ENCODE measurements around the gene SND1.

SND1 gene

DNA sequence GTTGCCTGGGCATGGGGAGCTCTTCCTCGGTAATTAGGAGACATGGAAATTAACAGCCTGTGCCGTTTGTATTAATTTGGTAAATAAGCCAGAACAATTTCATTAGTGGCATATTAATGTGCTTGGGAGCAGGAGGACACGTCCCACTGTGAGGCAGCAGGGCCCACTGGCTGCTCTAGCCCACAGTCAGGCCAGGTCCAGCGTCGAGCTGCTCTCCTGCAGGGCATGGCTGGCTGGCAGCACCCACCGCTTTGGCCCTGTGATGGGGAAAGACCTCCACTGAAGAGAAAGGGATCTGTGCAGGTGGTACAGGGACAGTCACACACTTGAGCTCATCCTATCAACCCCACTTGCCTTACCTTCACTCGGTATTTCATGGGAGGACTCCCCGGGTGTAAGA, 416.8 kb downstream of the SND1 start:
- DNase-seq (ENCODE audit: low read depth, low spot score) = no peak

DNA sequence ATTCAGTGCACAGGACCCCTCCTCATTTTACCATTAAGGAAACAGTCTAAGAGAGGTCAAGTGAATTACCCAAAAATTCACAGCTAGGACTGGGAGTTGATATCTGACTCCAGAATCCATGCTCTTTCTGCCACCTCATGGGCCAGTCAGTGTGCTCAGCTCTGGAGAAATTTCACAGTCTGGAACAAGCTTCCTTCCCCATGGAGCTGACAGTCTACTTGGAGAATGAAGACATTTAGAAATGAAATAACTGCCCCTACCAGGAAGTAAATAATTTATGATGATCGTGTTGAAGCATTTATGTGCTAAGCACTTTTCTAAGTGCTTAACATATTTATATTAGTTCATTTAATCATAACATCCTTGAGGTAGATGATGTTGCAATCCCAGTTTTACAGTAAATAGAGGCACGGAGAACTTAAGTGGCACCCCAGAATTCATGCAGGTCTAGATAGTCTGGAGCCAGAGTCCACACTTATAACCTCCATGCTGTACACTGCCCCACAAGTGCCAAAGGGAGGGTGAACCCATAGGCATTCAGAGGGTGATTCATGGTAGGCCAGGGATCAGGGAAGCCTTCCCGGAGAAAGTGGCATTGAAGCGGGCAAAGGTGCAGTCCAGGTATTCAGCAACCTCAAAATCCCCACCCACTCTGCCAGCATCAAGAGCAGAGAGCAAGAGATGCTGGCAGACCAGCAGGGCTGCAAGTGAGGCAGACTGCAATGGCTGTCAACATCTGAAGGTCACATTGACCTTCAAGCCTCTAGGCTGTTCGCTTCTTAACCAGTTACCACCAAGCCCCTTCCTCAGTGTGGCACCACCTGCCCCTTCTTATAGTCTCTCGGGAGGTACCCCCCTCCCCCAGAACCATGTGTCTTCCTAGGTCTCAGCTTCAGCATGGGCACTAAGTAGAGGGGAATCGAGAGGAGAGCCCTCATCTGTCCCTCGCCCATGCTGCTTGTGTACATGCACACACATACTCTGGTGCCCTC, 417.7 kb downstream of the SND1 start:
- no peak for DNase-seq (ENCODE audit: low read depth, low spot score)

DNA sequence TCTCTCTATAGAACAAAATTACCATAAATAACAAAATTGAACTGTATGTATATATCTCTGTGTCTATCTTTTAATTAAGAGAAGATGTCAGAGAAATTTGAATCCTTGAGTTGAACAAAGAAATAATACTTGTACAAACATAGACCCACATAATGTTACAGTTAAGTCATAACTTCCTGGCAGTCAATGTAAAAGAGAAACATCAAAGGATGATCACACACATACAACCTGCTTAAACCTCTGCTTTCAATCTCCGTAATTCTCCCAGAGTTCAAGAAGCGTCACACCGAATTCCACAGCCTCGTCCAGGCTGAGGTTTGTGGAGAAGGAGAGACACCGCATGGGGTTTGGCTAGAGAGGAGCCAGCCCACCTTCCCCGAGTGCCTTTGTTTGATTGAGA, 419.4 kb downstream of the SND1 start:
- DNase-seq (ENCODE audit: low read depth, low spot score) = no peak

DNA sequence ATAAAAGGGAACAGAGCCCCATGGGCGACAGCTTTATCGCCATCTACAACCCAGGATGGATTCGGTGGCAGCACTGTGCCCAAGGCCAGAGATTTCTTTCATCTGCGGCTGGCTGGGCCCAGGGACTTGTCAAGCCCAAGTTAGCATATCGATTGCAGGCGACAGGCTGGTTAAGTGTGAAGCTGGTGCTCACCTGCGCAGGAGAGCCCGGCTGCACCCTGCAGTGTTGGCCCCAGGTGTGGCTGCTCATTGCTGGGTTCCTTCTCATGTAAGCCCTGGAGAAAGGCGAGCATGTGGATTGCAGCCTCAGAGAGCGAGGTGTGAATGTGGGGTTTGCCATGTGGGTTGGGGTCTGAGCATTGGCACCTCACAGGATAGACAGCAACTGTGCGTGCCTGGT, 419.8 kb downstream of the SND1 start:
- DNase-seq (ENCODE audit: low read depth, low spot score) = no peak

DNA sequence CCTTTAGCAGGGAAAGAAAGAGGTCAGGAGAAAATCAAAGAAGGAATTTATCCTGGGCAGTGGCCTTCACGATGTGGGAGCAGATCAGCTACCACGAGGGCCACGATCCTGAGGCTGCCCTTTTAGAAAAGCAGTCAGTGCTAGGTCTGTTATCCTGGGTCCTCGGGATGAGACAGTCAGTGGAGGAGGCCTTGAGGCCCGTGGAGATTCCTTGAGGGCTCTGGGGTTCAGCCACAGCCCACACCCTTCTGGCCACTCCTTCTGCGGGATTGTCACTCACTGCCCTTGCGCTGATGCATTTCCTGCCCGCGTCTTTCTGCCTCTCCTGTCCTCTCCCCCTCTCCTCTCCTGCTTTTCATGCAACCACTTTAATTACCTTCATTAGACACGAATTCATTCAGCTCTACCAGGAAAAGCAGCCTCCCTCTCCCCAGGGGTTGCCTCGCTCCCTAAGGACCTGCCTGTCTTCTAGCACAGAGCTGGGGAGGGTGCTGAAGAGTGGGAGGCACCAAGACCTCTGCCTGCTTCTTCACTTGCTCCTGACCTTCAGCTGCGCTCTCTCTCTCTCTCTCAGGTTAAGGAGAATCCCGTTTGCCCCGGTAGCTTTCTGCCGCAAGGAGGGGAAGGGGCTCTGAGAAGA, 421.8 kb downstream of the SND1 start:
- DNase-seq (ENCODE audit: low read depth, low spot score) = no peak

DNA sequence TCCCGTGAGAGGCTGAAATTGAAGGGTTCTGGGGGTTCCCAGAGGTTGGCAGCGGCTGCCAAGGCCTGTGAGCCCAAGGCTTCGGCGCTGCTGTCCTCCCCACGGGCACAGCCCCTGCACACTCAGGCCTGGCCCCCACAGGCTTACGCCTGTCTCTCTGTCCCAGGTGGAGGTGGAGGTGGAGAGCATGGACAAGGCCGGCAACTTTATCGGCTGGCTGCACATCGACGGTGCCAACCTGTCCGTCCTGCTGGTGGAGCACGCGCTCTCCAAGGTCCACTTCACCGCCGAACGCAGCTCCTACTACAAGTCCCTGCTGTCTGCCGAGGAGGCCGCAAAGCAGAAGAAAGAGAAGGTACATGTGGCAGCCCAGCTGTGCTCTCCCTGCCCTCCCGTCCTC, 422.3 kb downstream of the SND1 start:
- DNase-seq (ENCODE audit: low read depth, low spot score) = no peak

DNA sequence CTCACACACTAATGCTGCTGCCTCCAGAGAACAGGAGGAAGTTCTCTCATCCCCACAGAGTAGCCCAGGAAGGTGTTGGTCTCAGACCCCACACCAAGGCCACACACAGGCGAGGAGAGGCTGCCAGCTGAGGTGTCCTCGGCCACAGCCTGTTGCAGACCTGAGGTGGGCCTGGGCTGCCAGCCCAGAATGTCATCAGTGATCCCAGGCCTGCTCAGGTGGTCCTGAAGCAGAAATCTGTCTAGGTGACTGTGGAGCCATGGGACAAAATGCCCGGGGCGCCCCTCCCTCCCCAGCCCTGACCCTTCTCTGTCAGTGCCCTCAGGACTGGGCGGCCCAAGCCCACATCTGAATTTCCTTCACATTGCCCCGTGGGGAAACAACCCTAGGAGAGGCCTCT, 422.7 kb downstream of the SND1 start:
- DNase-seq (ENCODE audit: low read depth, low spot score) = no peak

DNA sequence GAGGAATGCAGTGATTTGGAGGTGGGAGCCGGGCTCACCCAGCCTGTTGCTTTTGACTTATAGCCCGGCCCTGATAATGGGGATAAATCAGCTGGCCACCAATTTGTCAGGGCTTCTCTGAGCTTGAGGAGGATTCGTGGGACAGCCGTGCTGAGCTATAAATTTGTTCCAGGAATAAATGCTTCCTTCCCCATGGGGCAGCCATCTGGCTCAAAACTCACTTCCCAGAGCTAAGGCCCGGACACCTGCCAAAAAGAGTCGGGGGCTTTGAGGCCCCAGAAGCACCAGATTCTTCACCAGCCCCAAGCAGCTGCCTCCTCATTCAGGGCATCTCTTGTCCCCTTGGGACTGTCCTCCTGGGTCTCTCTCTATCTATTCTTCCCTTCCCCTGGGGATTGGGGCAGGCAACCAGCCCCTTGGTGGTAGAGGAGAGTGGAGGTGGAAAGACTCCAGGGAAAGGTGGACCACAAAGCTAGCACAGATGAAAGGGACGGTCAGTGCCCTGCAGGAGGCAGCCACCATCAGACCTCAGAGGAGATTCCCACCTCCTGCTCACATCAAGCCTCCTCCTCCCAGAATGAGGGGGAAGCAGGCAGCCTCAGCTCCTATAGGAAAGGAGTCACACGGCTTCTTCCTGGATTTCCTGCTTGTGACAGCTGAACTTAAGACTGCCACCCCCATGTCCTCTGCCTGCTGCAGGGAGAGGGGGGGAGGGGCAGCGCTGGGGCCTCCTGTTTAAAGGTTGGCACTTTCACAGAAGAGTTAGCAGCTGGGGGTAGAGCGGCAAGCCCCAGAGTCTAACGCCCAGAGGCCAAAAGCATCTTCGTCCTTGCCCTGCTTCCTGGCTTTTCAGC, 423.5 kb downstream of the SND1 start:
- no peak for DNase-seq (ENCODE audit: low read depth, low spot score)

DNA sequence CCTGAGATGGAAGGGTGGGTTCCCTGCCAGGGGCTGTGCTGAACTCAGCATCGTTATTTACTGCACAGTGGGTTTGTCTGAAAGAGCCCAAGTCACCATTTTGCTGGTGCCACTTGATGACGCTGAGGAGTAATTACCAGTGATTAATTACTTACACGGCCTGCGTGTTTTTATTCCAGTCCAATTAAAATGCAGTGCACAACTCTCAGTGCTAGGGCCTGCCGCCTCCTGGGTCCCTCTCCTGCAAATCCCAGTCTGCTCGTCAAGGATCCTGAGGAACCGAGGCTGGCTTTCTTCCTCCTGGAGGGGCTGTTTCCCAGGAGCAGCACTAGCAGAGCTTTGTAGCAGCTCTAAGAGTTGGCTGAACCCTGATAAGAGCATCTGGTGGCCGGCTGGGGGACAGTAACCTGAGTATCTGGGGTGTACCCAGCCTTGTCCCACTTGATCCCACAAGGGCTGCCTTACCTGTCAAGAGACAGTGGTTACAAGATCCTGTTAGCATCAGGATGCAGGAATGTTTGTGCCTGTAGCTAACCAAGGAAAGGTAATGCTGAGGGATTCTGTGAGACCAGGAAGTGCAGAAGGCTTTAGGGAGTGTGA, 424.3 kb downstream of the SND1 start:
- no peak for DNase-seq (ENCODE audit: low read depth, low spot score)

DNA sequence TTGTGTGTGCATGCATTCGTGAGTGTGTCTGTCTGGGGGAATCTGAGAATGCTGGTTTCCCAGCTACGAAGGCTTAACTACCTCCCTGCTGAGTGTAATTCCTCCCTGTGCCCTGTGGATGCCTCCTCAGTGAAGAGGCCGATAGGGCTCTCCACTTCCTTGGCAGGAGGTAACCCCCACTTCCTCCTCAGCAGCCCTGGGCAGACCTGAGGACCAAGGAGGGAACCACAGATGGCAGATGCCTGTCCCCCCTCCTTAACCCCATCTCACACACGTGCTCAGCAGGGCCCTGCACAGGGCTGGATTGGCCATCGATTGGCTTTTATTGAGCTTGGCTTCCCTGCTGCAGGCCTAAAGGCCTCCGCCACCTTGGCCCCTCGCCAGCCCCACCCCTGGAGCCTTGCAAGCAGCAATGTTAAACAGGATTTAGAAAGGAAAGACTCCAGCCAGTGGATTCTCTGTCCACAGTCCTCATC, 424.8 kb downstream of the SND1 start:
- DNase-seq (ENCODE audit: low read depth, low spot score) = no peak

DNA sequence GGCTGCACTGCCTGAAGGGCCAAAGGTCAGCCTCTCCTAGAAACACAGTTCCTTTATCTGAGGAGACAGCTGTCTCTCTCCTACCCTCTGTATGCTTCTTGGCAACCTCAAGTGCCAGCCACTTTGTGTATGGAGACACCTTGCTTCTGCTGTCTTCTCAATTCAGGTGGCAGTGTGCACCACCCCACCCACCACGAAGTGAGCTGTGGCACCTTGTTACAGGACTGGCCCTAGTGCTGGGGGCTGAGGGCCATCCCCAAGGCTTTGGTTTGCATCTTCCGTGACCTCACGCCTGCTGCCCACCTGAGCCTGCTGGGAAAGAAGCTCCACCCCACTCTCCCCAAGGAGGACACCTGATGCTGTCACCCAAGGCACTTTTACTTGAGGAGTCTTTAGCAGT, 426.3 kb downstream of the SND1 start:
- no peak for DNase-seq (ENCODE audit: low read depth, low spot score)

DNA sequence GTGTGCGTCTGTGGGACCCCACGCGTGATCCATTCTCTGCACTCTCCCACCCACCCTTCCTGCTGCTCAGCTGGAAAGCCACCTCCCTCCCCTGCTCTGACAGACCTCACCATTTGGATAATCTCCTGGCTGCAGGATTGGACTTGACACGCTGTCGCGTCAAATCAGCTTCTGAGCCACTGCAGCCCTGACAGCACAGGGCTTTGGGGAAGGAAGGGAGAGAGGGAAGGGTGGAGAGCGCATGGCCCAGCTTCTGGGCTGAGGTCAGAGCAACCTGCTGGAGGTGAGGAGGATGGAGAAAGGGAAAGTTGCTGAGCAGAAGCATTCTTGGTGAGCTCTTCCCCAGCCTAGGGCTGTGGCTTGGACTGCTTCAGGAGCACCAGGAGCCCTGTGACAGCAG, 428.2 kb downstream of the SND1 start:
- DNase-seq (ENCODE audit: low read depth, low spot score) = no peak

DNA sequence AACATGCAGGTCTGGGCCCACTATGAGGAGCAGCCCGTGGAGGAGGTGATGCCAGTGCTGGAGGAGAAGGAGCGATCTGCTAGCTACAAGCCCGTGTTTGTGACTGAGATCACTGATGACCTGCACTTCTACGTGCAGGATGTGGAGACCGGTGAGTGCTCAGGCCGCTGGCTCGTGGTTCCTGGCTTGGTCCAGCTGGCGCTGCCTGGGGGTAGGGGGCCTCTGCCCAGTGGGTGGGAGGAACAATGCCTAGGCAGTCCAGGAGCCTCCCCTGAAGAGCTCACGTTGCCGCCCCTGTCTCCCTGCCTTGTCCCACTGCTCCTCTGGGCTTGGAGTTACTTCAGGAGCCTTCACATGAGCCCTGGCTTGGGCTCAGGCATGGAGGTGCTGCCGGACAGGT, 429.4 kb downstream of the SND1 start:
- DNase-seq (ENCODE audit: low read depth, low spot score) = no peak

DNA sequence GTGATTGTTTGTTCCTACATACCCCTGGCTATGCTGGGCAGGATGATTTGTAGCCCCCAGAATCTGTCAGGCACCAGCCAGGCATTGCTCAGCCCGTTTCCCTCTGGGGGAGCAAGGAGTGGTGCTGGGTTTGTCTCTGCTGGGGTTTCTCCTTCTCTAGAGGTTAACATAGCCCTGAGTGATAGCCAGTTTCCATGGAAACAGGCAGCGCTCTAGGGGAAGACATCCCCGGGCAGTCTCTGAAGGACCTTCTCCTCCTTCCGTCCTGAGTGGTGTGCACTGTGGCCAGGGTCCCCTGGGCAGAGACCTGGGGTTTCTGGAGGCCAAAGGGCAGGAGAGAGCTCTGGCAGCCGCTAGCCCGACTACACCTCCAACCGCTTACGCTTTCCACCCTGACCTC, 429.8 kb downstream of the SND1 start:
- no peak for DNase-seq (ENCODE audit: low read depth, low spot score)

DNA sequence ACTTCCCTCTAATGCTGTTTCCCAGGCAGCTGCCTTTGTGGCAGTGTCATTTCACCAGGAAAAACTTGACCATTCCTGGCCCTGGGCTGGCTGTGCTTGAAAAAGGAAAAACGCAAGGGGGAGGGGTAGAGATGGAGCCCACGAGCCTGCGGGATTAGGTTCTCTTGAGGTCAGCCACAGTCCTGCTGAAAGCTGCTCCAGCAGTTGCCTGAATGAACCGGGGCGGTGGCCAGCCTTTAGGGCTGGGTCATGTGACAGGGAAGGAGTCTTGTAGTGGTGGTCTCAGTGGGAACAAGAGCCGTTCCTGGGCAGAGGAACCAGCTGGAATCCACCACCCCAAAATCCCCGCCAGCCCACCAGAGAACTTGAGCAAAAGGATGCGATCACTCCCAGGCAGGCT, 430.4 kb downstream of the SND1 start:
- DNase-seq (ENCODE audit: low read depth, low spot score) = no peak

DNA sequence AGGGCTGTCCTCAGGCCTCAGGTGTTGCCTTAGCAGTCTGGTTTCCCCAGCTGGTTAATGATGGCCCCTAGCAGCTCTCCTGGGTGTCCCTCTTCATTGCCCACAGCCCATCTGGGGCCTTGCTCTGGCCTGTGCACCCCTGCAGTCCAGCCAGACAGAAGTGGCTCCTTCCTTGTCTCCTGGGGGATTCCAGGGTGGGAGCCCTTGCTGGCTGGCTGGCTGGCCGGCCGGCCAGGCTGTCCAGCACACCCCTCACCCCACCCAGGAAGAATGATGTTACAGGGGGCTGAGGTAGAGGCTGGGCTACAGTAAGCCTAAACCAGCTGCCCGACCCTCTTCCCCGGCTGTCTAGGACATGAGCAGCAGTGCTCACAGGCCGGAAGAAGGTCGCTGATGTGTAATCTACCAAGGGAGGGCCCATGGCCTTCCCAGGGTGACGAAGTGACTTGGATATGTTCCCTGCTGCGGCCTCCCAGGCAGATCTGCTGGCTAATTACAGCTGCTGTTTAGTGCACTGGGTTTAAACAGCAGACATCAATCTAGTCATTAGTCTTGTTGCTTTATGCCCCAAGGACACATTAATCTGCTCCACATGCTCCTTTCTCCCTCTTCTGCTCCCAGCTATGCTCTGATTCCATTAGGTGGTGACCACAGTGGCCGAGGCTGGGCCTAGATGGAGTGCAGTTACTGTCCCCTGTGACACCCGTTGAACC, 433.1 kb downstream of the SND1 start:
- DNase-seq (ENCODE audit: low read depth, low spot score) = no peak

DNA sequence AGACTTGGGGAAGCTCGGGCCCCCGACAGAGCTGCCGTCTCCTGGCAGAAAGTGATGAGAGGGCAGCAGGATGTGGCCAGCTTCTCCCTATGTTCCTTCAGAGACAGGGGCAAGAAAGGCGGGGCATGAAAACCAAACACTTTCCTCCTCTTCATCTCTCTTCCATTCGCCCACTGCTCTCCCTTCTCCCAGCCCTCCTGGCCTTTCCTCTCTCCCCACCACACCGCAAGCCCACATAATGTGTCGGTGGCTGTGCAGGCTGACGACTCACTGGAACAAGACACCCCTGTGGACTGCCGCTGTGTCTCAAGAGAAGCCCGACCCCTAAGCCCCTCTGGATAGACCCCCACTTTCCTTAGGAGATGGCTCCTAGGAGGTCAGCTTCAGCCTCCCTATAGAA, 438.5 kb downstream of the SND1 start:
- no peak for DNase-seq (ENCODE audit: low read depth, low spot score)

DNA sequence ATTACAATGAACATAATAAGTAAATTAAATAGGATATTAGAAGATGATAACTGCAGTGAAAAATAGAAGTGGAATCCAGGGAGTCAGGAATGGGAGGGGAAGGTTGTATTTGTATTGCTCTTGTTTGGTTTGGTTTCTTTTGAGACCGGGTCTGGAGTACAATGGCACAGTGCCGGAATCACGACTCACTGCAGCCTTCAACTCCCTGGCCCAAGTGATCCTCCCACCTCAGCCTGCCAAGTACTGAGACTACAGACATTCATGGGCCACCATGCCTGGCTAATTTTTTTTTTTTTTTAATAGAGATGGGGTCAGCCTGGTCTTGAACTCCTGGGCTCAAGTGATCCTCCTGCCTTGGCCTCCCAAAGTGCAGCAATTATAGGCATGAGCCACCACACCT, 439.1 kb downstream of the SND1 start:
- no peak for DNase-seq (ENCODE audit: low read depth, low spot score)

DNA sequence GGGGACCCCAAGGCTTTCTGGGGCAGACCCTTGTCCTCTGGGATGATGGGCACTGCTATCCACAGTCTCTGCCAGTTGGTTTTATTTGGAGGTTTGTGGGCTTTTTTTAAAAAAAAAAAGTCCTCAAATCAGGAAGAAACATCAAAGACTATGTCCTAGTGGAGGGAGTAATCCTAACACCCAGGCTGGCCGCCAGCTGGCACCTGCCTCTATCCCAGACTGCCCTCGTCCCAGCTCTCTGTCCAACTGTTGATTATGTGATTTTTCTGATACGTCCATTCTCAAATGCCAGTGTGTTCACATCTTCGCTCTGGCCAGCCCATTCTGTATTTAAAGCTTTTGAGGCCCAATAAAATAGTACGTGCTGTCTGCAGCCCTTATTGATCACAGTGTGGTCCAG, 440.2 kb downstream of the SND1 start:
- no peak for DNase-seq (ENCODE audit: low read depth, low spot score)

DNA sequence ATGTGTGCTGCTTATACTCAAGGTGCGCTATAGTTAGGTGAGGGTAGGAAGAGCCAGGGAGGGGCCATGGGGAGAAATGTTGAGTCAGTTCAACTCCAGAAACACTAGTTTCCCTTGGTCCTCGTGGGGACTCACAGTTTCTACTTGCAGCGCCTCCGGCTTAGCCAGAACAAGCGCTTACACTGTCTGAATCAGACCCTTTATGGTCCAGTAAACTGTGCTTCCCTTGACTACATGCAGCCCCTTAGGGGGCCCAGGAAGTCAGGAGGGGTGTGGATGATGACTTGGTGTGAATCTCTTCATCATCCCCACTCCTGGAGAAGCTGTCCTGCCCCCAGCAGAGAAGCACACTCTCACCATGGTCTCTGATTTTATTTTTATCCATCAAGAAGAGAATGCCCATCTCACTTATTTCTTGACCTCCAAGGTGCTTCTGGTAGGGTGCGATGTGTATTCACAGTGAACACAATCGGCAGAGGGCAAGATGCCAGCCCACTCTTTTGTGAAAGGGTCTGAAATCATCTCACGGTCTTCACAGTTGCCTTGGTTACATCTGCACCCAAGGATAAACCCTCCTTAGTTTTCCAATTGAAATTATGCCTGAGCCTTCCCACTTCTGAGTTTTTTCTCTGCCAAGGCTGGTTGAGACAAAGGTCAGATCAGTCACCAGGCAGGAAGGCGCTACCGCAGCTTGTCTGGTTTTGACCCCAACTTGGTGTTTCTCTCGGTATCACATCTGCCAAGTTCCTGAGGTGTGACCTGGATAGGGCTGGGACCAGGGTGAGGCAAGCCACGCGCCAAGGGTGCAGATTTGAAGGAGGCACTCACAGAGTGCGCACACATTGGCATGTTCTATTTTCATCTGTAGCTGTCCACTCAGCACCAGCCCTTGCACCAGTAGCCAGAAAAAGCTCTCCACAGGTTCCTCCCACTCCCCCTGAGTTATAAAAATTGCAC, 441.9 kb downstream of the SND1 start:
- DNase-seq (ENCODE audit: low read depth, low spot score) = no peak

Data from activated naive CD8-positive, alpha-beta T cell treated with anti-CD3 and anti-CD28 coated beads, Interleukin-2, amount 50 U/mL, for 16 hours (primary cell).